T47D (cell line): ENCODE measurements around the gene PARD3.
"Not testable (repeated sequence)": the region's sequence is repeated elsewhere in the genome, so short reads cannot be mapped to it uniquely, and the experiment has no call there.

Experiments used
- DNase-seq, 2 experiments: peaks; one replicate each; pipeline versions ENCODE4 v3.0.0 to v3.0.0-alpha.2; 2011 to 2012; ENCODE audit warnings: low read depth in 1 of 2, low spot score in 1 of 2
- JUND ChIP-seq: IDR thresholded peaks from 2 replicates; pipeline ENCODE4 v1.6.1; 2012; ENCODE audit warnings: low read depth
- in situ Hi-C: cut with HindIII; loops from 2 replicates; pipeline ENCODE4 v1.10.0; 2016; ENCODE audit warnings: low sequenced_read_pairs, low pct_unique_long_range_greater_than_20kb

PARD3 gene

DNA sequence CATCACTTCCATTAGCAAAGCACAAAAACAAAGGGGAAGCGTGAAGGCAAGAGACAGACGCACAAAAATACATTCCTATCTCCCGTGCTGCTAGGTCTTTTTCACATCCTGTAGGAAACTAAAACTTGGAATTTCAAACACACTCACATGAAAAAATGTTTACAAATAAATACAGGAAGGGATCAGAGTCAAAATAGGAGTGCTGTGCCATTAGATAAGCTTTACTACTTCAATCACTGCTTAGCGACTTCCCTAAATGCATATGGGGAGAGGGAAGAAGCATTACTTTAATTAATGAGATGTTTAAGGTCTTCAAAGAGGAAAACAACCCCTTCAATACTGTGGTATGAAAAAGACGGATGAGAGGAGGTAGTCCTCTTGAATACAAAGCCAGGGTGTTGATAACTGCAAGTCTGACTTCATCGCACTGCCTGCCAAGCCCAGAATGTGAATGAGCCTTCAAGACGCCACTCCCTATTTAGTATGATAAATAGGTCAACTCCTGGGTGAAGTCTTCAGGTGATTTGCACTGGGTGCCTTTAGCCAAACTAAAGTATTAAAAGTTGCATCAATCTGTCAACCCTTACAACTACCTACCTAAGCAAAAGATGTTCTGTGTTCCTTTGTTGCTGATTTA, 13.9 kb downstream of the PARD3 start:
- in situ Hi-C loops, result no loop called here
- DNase-seq, result no peak
- TF ChIP-seq JUND, result no peak

DNA sequence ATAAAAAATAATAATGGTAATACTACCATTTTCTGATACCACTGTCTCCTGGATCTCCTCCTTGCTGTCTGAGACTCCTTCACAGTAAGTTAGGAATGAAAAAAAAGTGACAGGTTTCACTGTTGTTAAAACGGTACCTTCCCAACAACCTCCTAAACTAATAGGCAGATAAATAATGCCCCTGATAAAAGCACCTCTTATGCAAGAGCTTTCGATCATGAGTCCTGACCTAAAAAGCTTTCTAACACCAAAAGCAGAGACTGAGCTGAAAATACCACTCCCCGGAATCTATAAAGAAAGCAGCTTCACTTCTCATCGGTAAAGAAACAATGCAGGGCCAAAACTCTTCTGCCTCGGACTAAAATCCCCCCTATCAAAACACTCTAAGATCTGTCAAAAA, 14.5 kb downstream of the PARD3 start:
- DNase-seq, result no peak
- no peak for TF ChIP-seq JUND
- in situ Hi-C loops, result no loop called here

DNA sequence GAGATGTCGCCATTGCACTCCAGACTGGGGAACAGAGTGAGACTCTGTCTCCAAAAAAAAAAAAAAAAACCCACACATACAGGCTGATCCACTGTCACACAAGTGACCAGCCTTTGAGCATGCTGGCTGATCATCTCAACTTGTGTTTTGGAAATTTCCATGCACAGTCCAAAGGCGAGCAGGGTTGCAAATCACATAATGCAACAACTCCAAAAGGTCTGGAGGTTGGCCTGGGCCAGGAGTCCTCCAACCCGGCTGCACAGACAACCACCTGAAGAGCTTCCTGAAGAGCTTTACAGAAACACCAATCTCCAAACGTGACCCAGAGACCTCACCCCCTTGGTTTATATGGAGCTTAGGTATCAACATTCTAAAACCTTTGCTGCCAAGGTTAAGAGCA, 16.4 kb downstream of the PARD3 start:
- DNase-seq, result no peak
- TF ChIP-seq JUND, result no peak
- in situ Hi-C loops, result no loop called here

DNA sequence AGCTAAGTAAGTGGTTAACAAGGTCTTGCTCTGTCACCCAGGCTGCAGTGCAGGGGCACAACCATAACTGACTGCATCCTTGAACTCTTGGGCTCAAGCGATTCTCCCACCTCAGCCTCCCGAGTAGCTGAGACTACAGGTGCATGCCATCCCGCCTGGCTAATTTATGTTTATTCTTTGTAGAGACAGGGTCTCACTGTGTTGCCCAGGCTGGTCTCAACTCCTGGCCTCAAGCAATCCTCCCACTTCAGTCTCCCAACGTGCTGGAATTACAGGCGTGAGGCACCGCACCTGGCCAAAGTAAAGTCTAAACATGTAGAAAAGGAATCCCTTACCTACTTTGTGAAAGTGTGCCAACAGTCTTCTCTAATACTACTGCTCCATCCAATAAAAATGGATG, 17.9 kb downstream of the PARD3 start:
- no peak for TF ChIP-seq JUND

GRCh38 chr10:34796133-34796532, 19.0 kb downstream of the PARD3 start:
- no peak for TF ChIP-seq JUND
- in situ Hi-C loops, result no loop called here
- no peak for DNase-seq

More for the DNA sequence above, 17.9 kb downstream of the PARD3 start:
- in situ Hi-C loops, result no loop called here
- DNase-seq, result no peak

GRCh38 chr10:34795334-34795733, 19.8 kb downstream of the PARD3 start:
- TF ChIP-seq JUND, result no peak
- DNase-seq, result no peak
- in situ Hi-C loops, result no loop called here

DNA sequence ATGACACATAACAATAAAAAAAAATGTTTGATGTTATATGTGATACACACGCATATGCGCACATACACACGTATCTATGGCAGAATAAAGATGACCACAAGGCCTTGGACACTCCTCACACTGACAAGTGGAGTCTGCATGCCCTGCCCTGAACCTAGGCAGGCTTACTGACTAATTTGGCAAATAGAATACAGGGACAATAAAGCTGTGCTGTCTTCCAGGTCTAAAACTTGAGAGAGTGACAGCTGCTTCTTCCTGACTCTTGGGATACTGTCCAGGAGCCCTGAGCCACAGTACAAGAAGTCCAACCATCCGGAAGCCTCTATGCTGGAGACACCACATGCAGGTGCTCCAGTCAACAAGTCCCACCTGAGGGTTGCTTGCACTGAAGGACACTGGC, 20.3 kb downstream of the PARD3 start:
- in situ Hi-C loops, result no loop called here
- TF ChIP-seq JUND, result no peak
- DNase-seq, result no peak

DNA sequence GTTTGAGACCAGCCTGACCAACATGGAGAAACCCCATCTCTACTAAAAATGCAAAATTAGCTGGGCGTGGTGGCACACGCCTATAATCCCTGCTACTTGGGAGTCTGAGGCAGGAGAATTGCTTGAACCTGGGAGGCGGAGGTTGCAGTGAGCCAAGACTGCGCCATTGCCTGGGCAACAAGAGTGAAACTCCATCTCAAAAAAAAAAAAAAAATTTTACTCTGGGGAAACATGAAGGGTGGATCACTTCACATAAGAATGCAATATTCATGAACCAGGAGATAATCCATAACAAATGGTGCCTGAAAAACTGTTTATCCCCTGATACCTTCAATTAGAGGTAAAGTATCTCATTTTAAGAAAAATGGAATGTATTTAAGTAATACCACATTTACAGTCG, 21.5 kb downstream of the PARD3 start:
- in situ Hi-C loops, DNase-seq: not testable (repeated sequence)

GRCh38 chr10:34792881-34793280, 22.2 kb downstream of the PARD3 start:
- no peak for DNase-seq
- no peak for TF ChIP-seq JUND
- in situ Hi-C loops, result no loop called here

DNA sequence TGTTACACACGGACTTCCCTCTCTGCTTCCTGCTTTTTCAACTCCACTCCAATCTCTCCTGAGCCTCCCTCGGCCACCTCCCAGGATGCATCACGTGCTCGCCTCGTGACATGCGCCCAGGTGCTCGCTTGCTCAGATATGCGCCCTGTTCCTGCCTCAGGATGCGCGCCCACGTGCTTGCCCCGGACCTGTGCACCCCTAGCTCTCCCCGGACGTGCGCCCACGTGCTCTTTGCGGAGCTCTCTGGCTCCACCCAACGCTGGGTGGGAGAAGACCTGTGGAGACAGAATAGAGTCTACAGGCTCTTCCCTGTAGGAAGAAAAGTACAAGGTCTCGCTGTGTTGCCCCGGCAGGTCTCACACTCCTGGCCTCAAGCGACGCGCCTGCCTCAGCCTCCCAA, 23.1 kb downstream of the PARD3 start:
- TF ChIP-seq JUND, result no peak
- in situ Hi-C loops, result no loop called here
- DNase-seq, result no peak

DNA sequence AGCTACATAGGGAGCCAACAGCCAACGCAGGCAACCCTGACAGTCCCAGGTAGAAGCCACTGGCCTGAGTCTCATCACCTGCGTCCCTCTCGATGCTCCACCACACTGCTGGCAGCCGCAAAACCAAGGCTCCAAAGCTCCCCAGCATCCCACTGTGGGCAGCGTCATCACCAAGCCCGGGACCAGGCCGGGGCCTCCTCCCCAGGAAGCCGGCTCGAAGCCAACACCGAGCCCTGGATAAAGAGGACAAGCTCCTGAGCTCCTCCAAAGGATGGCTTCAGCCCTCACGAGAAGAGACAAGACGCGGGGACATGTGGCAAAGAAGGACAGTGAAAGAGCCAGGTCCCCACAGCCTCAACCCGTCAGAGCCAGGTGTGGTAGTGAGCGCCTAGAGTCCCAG, 23.9 kb downstream of the PARD3 start:
- in situ Hi-C loops, result no loop called here

DNA sequence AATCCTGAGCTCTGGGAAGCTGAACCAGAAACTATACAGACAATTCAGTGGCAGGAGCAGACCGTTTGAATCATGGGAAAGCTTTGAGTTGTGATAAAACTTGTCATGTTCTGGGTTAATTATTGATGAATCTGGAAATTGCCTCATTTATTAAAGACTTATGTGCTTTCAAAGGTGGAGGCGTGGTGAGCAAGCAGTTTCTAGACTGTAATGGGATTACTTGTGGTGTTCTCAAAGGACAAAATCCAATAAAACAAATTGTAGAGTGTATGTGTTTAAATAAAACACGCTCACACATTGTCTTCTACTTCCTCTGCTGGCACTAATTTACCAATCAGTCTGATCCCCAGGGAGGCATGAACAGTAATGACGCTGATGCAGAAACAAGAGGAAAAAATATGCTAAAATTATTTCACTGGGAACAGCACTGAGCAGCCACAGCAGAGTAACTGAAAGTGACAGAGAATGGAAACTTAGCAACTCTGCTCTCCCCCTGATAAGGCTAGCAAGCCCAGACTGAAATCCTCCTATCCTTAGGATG, 25.1 kb downstream of the PARD3 start:
- TF ChIP-seq JUND, result no peak
- in situ Hi-C loops, result no loop called here
- DNase-seq, result no peak

More for the DNA sequence above, 23.9 kb downstream of the PARD3 start:
- TF ChIP-seq JUND, result no peak
- no peak for DNase-seq

DNA sequence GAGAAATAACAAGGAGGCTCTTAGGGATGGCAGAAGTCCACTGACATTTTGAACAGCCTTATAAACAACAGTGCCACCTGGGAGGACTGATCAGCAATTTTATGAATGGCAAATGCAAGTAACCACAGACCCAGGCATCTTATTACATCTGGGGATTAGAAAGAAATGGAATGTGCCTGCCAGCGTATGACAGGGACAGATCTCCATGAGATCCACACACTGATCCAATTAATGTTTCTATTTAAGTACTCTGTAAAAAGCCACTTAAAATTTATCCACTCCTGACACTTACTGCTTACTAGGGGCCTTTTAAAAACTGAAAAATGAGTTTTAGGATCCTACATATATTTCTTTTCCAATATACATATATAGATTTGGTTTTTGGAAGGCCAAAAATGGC, 28.6 kb downstream of the PARD3 start:
- no peak for DNase-seq
- in situ Hi-C loops, result no loop called here
- no peak for TF ChIP-seq JUND

DNA sequence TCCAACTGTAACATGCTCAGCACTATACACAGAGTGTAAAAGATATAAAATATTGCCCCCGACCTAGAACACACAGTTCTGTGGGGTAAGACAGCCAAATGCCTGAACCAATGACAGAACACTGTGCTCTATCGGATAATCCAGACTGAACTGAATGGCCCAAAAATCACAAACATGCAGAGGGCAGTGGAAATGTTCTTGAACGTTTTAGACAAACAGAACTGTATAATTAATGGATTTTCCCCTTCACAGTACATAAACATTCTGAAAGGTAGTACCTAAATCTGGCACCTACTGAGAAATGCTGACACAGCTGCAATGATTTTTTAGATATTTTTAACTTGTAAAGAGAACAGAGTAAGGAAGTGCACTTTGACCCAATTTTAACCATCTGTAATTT, 33.4 kb downstream of the PARD3 start:
- no peak for TF ChIP-seq JUND
- in situ Hi-C loops, result no loop called here
- no peak for DNase-seq
